Neural cell (in vitro differentiated cells): ENCODE measurements around the gene LHPP. TPM values are rescaled to one million over a fixed set of nuclear protein-coding genes. Genes with fewer than 3 reads are reported as not detected.

Experiments used
- H2AFZ ChIP-seq: fragments of 200-600, 300-800 bp; sonication (generic), shearing (Covaris generic); 2 replicates; pipeline ENCODE4 v1.6.0; 2014; ENCODE audit warnings: low read depth, mild to moderate bottlenecking, antibody characterized with exemption, low read length, moderate library complexity
- H3F3A ChIP-seq: fragments of 200-600 bp; shearing (Covaris generic); 2 replicates; pipeline ENCODE4 v1.6.1; 2016; ENCODE audit warnings: mild to moderate bottlenecking, moderate library complexity, mixed read lengths, antibody characterized with exemption, low read length; ENCODE audit not compliant: insufficient read depth, poor library complexity, severe bottlenecking
- H3K27ac ChIP-seq: fragments of 200-600, 300-800 bp; sonication (generic), shearing (Covaris generic); 2 replicates; pipeline ENCODE4 v1.5.1; 2014; ENCODE audit warnings: mild to moderate bottlenecking, low read length, moderate library complexity
- H3K27me3 ChIP-seq: fragments of 300-800, 200-600 bp; sonication (generic), shearing (Covaris generic); 2 replicates; pipeline ENCODE4 v1.6.0; 2014; ENCODE audit warnings: mild to moderate bottlenecking, low read depth, low read length, moderate library complexity; ENCODE audit not compliant: insufficient read depth
- H3K36me3 ChIP-seq: fragments of 300-800, 200-600 bp; sonication (generic), shearing (Covaris generic); 2 replicates; pipeline ENCODE4 v1.5.1; 2014; ENCODE audit warnings: mild to moderate bottlenecking, antibody characterized with exemption, low read length, moderate library complexity; ENCODE audit not compliant: insufficient read depth
- H3K4me2 ChIP-seq: fragments of 300-800, 200-600 bp; sonication (generic), shearing (Covaris generic); 2 replicates; pipeline ENCODE4 v1.6.0; 2014; ENCODE audit warnings: mild to moderate bottlenecking, low read length
- H3K4me3 ChIP-seq: fragments of 300-800, 200-600 bp; sonication (generic), shearing (Covaris generic); 2 replicates; pipeline ENCODE4 v1.5.1; 2014; ENCODE audit warnings: mild to moderate bottlenecking, low read length, moderate library complexity
- H3K79me2 ChIP-seq: fragments of 200-600 bp; shearing (Covaris generic); replicated peaks from 2 replicates; pipeline ENCODE4 v1.6.0; 2014; ENCODE audit warnings: mild to moderate bottlenecking, low read length, moderate library complexity; ENCODE audit not compliant: insufficient read depth
- H3K9ac ChIP-seq: fragments of 300-800, 200-600 bp; sonication (generic), shearing (Covaris generic); 2 replicates; pipeline ENCODE4 v1.6.1; 2016; ENCODE audit warnings: mild to moderate bottlenecking, low read length, mixed read lengths
- H3K9me2 ChIP-seq: fragments of 200-600 bp; shearing (Covaris generic); 2 replicates; pipeline ENCODE4 v1.6.1; 2016; ENCODE audit warnings: mild to moderate bottlenecking, low read length, mixed read lengths; ENCODE audit not compliant: insufficient read depth
- H3K9me3 ChIP-seq: fragments of 200-600, 300-800 bp; sonication (generic), shearing (Covaris generic); 2 replicates; pipeline ENCODE4 v1.6.1; 2016; ENCODE audit warnings: mild to moderate bottlenecking, mixed run types, low read length, moderate library complexity, mixed read lengths
- H4K20me1 ChIP-seq: fragments of 200-600 bp; shearing (Covaris generic); 2 replicates; pipeline ENCODE4 v1.6.1; 2016; ENCODE audit warnings: mild to moderate bottlenecking, mixed run types; ENCODE audit not compliant: insufficient read depth
- EP300 ChIP-seq: fragments of 450-650 bp; conservative IDR thresholded peaks from 2 replicates; pipeline ENCODE4 v1.6.1; 2014; ENCODE audit warnings: antibody characterized with exemption, mild to moderate bottlenecking, moderate library complexity; ENCODE audit not compliant: poor library complexity, severe bottlenecking
- EZH2 ChIP-seq: fragments of 200-600, 300-800 bp; shearing (Covaris generic), sonication (generic); IDR thresholded peaks from 2 replicates; pipeline ENCODE4 v1.6.1; 2014; ENCODE audit warnings: antibody characterized with exemption, low read length, borderline replicate concordance, mild to moderate bottlenecking; ENCODE audit not compliant: insufficient read depth, poor library complexity, severe bottlenecking
- MXI1 ChIP-seq: fragments of 450-650 bp; conservative IDR thresholded peaks from 2 replicates; pipeline ENCODE4 v1.6.1; 2014; ENCODE audit warnings: antibody characterized with exemption, mild to moderate bottlenecking; ENCODE audit not compliant: poor library complexity, severe bottlenecking
- POLR2AphosphoS5 ChIP-seq: IDR thresholded peaks from 2 replicates; pipeline ENCODE4 v1.6.1; 2012
- RAD21 ChIP-seq: fragments of 450-650 bp; conservative IDR thresholded peaks from 2 replicates; pipeline ENCODE4 v1.6.1; 2014; ENCODE audit warnings: antibody characterized with exemption, mild to moderate bottlenecking, moderate library complexity
- SMC3 ChIP-seq: fragments of 450-650 bp; conservative IDR thresholded peaks from 2 replicates; pipeline ENCODE4 v1.6.1; 2014; ENCODE audit warnings: antibody characterized with exemption, mild to moderate bottlenecking, moderate library complexity; ENCODE audit not compliant: poor library complexity
- TAF1 ChIP-seq: IDR thresholded peaks from 2 replicates; pipeline ENCODE4 v1.6.1; 2012; ENCODE audit warnings: low read depth
- polyA plus RNA-seq: library from polyadenylated mRNA; depleted of rRNA; stranded (reverse); fragments of >200 nt; gene quantifications from 2 replicates; pipeline ENCODE4 v1.2.3, GENCODE V29; 2014
- TF ChIP-seq, protein P1 (sequence below): IDR thresholded peaks from 2 replicates; pipeline ENCODE4 v1.6.1; 2012; ENCODE audit warnings: borderline replicate concordance
- TF ChIP-seq, protein P2 (sequence below): fragments of 450-650 bp; IDR thresholded peaks from 2 replicates; pipeline ENCODE4 v1.5.1; 2014; ENCODE audit warnings: antibody characterized with exemption, mild to moderate bottlenecking, moderate library complexity; ENCODE audit not compliant: poor library complexity, severe bottlenecking

The LHPP gene
- polyA plus RNA-seq, 1 donor from 2014 or later = 16.0 TPM

DNA sequence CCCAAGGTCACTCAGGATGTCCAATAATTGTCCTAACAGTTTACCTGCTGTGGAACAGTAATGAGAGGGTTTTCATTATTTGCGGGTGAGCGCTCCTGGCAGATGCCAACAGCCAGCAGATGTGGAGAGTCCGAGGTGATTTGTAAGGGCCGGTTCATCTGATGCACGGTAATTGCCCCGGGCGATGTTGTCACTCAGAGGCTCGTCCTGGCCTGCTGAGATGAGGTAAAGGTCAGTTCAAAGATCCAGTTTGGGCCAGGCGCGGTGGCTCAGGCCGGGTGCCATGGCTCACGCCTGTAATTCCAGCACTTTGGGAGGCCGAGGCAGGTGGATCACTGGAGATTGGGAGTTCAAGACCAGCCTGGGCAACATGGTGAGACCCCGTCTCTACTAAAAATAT is 16.9 kb downstream of the LHPP start:
- Histone ChIP-seq H3K27me3 (no peaks in the 10 kb centered on the region), H2AFZ (no peak overlapping the region)
- no peak for TF ChIP-seq EP300
- TF ChIP-seq, protein P1, sequence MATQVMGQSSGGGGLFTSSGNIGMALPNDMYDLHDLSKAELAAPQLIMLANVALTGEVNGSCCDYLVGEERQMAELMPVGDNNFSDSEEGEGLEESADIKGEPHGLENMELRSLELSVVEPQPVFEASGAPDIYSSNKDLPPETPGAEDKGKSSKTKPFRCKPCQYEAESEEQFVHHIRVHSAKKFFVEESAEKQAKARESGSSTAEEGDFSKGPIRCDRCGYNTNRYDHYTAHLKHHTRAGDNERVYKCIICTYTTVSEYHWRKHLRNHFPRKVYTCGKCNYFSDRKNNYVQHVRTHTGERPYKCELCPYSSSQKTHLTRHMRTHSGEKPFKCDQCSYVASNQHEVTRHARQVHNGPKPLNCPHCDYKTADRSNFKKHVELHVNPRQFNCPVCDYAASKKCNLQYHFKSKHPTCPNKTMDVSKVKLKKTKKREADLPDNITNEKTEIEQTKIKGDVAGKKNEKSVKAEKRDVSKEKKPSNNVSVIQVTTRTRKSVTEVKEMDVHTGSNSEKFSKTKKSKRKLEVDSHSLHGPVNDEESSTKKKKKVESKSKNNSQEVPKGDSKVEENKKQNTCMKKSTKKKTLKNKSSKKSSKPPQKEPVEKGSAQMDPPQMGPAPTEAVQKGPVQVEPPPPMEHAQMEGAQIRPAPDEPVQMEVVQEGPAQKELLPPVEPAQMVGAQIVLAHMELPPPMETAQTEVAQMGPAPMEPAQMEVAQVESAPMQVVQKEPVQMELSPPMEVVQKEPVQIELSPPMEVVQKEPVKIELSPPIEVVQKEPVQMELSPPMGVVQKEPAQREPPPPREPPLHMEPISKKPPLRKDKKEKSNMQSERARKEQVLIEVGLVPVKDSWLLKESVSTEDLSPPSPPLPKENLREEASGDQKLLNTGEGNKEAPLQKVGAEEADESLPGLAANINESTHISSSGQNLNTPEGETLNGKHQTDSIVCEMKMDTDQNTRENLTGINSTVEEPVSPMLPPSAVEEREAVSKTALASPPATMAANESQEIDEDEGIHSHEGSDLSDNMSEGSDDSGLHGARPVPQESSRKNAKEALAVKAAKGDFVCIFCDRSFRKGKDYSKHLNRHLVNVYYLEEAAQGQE = no peak
- TF ChIP-seq TAF1 = no peak
- no peak for TF ChIP-seq MXI1

DNA sequence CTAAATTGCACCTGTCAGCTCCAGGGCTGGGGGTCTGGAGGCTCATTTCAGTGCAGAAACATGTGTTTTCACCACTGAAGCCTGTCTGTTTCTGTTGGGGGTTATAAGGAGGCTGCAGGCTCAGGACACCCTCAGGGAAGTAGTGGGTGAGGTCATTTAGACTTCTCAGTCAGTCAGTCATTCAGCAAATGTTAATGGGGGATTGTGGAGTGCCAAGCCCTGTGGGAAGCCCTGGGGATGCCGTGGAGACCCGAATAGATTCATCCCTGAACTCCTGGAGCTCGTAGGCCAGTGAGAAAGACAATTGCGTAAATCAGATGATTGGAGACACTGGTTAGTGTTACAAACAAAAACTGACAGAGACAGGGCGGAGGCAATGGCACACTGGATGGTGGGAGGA is 19.2 kb downstream of the LHPP start:
- Histone ChIP-seq H3K36me3 (no peaks in the 10 kb centered on the region), H3K4me2 (no peak overlapping the region), H3K9me3 (no peaks in the 10 kb centered on the region), H3F3A (no peaks in the 10 kb centered on the region), H2AFZ (no peak overlapping the region), H3K4me3 (no peak overlapping the region), H3K27me3 (no peaks in the 10 kb centered on the region), H3K9ac (no peak overlapping the region), H3K27ac (no peak overlapping the region), H4K20me1 (no peaks in the 10 kb centered on the region), H3K79me2 (no peaks in the 10 kb centered on the region), H3K9me2 (no peaks in the 10 kb centered on the region)
- TF ChIP-seq TAF1 (no peak), MXI1 (no peak), EZH2 (no peak), EP300 (no peak), SMC3 (no peak), RAD21 (no peak), POLR2AphosphoS5 (no peak)
- TF ChIP-seq, protein P1 = no peak
- TF ChIP-seq, protein P2, sequence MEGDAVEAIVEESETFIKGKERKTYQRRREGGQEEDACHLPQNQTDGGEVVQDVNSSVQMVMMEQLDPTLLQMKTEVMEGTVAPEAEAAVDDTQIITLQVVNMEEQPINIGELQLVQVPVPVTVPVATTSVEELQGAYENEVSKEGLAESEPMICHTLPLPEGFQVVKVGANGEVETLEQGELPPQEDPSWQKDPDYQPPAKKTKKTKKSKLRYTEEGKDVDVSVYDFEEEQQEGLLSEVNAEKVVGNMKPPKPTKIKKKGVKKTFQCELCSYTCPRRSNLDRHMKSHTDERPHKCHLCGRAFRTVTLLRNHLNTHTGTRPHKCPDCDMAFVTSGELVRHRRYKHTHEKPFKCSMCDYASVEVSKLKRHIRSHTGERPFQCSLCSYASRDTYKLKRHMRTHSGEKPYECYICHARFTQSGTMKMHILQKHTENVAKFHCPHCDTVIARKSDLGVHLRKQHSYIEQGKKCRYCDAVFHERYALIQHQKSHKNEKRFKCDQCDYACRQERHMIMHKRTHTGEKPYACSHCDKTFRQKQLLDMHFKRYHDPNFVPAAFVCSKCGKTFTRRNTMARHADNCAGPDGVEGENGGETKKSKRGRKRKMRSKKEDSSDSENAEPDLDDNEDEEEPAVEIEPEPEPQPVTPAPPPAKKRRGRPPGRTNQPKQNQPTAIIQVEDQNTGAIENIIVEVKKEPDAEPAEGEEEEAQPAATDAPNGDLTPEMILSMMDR = no peak

More for the DNA sequence above, 16.9 kb downstream of the LHPP start:
- no peak overlapping the region for H3K9ac ChIP-seq
- H3K4me2 ChIP-seq = no peak overlapping the region
- no peaks in the 10 kb centered on the region for H3K9me2 ChIP-seq
- H3F3A ChIP-seq = no peaks in the 10 kb centered on the region
- no peaks in the 10 kb centered on the region for H3K36me3 ChIP-seq
- no peak overlapping the region for H3K27ac ChIP-seq
- H3K4me3 ChIP-seq = no peak overlapping the region
- H3K9me3 ChIP-seq = no peaks in the 10 kb centered on the region
- H4K20me1 ChIP-seq = no peaks in the 10 kb centered on the region
- no peaks in the 10 kb centered on the region for H3K79me2 ChIP-seq
